SK-N-SH (cell line): ENCODE results near the gene CNTNAP5. TPM values are rescaled to one million over a fixed set of nuclear protein-coding genes. Genes with fewer than 3 reads are reported as not detected.

Experiments used
- CTCF ChIA-PET: fragments of 300-600, 350-600 bp; formaldehyde crosslinking; extraction: SDS; loops from one replicate; lab custom pipeline; 2021; lab: Yijun Ruan, JAX
- POLR2A ChIA-PET: fragments of 350-600 bp; sonication (Branson Sonifier 250); formaldehyde crosslinking; extraction: SDS; loops from one replicate; lab custom pipeline; 2020; ENCODE audit warnings: antibody characterized with exemption, inconsistent platforms; lab: Yijun Ruan, JAX
- DNase-seq: peaks from one replicate; pipeline ENCODE4 v3.0.0; 2012
- H2AFZ ChIP-seq: fragments of 200-600 bp; sonication (generic); 2 replicates; pipeline ENCODE4 v1.8.1; 2016; ENCODE audit warnings: antibody characterized with exemption, mild to moderate bottlenecking, low read depth
- H3F3A ChIP-seq: fragments of 200-600 bp; sonication (generic); replicated peaks from 2 replicates; pipeline ENCODE3; 2016; ENCODE audit warnings: antibody characterized with exemption, mild to moderate bottlenecking; ENCODE audit not compliant: insufficient read depth
- H3K27ac ChIP-seq, 2 experiments: fragments of 200-500 bp in 1 of 2; fragments of 200-600 bp in 1 of 2; sonication (Bioruptor generic) in 1 of 2; sonication (generic), shearing (Covaris generic) in 1 of 2; 2 replicates each; pipeline versions ENCODE4 v1.5.1 to v1.6.1; 2014 to 2016; ENCODE audit warnings: low read depth in 2 of 2, inconsistent platforms in 1 of 2, low read length in 1 of 2, mild to moderate bottlenecking in 1 of 2, mixed read lengths in 1 of 2
- H3K27me3 ChIP-seq: fragments of 200-600 bp; sonication (generic), shearing (Covaris generic); 2 replicates; pipeline ENCODE4 v1.6.1; 2016; ENCODE audit warnings: mixed run types; ENCODE audit not compliant: insufficient read depth
- H3K36me3 ChIP-seq, 2 experiments: fragments of 200-500 bp in 1 of 2; fragments of 200-600 bp in 1 of 2; sonication (Bioruptor generic) in 1 of 2; sonication (generic) in 1 of 2; replicated peaks in 1 of 2; 2 replicates each; pipeline versions ENCODE3 to v1.5.1; 2014 to 2016; ENCODE audit warnings: low read length in 1 of 2, mild to moderate bottlenecking in 1 of 2; ENCODE audit not compliant: insufficient read depth in 2 of 2, control insufficient read depth in 1 of 2
- H3K4me1 ChIP-seq, 2 experiments: fragments of 200-500 bp in 1 of 2; fragments of 200-600 bp in 1 of 2; sonication (Bioruptor generic) in 1 of 2; sonication (generic), shearing (Covaris generic) in 1 of 2; 2 replicates each; pipeline versions ENCODE4 v1.5.1 to v1.6.1; 2014 to 2016; ENCODE audit warnings: low read depth in 1 of 2, low read length in 1 of 2, mixed run types in 1 of 2; ENCODE audit not compliant: insufficient read depth in 2 of 2, control insufficient read depth in 1 of 2
- H3K4me2 ChIP-seq: fragments of 200-600 bp; sonication (generic), shearing (Covaris generic); 2 replicates; pipeline ENCODE4 v1.6.1; 2017; ENCODE audit warnings: mixed run types
- H3K4me3 ChIP-seq, 2 experiments: fragments of 200-500 bp in 1 of 2; fragments of 200-600 bp in 1 of 2; sonication (Bioruptor generic) in 1 of 2; sonication (generic), shearing (Covaris generic) in 1 of 2; 2 replicates each; pipeline versions ENCODE4 v1.5.1 to v1.8.1; 2014 to 2016; ENCODE audit warnings: low read depth in 2 of 2, inconsistent platforms in 1 of 2, low read length in 1 of 2, mild to moderate bottlenecking in 1 of 2, mixed read lengths in 1 of 2, moderate library complexity in 1 of 2
- H3K79me2 ChIP-seq: fragments of 200-600 bp; sonication (generic); 2 replicates; pipeline ENCODE4 v1.8.1; 2017; ENCODE audit warnings: mild to moderate bottlenecking; ENCODE audit not compliant: insufficient read depth
- H3K9ac ChIP-seq: fragments of 200-600 bp; sonication (generic); 2 replicates; pipeline ENCODE4 v1.6.1; 2017; ENCODE audit warnings: mixed run types
- H3K9me2 ChIP-seq: fragments of 200-600 bp; sonication (generic); 2 replicates; pipeline ENCODE4 v1.6.1; 2017; ENCODE audit warnings: mixed run types
- H3K9me3 ChIP-seq: fragments of 200-600 bp; sonication (generic); 2 replicates; pipeline ENCODE4 v1.6.1; 2017; ENCODE audit warnings: mixed run types, mild to moderate bottlenecking, moderate library complexity
- H4K20me1 ChIP-seq: fragments of 200-600 bp; sonication (generic); 2 replicates; pipeline ENCODE4 v1.6.1; 2017; ENCODE audit warnings: mild to moderate bottlenecking, mixed run types; ENCODE audit not compliant: insufficient read depth
- CHD2 ChIP-seq: fragments of 150-350 bp; IDR thresholded peaks from 2 replicates; pipeline ENCODE4 v1.6.1; 2018; ENCODE audit warnings: low read length; ENCODE audit not compliant: partially characterized antibody
- ELF1 ChIP-seq: IDR thresholded peaks from 2 replicates; pipeline ENCODE4 v1.4.0; 2012
- EP300 ChIP-seq, 2 experiments: IDR thresholded peaks; 2 replicates each; pipeline versions ENCODE4 v1.4.0 to v1.6.1; 2012; ENCODE audit warnings: borderline replicate concordance in 1 of 2, low read depth in 1 of 2, low read length in 1 of 2
- FOSL2 ChIP-seq: IDR thresholded peaks from 2 replicates; pipeline ENCODE4 v1.4.0; 2012; ENCODE audit warnings: low read depth, mild to moderate bottlenecking, moderate library complexity, borderline replicate concordance
- FOXJ3 ChIP-seq: sonication (generic); formaldehyde crosslinking; IDR thresholded peaks from 2 replicates; pipeline ENCODE4 v1.5.1; 2020; ENCODE audit warnings: mild to moderate bottlenecking, missing genetic modification reagents
- GATA2 ChIP-seq: sonication (generic); formaldehyde crosslinking; IDR thresholded peaks from 2 replicates; pipeline ENCODE4 v1.5.0; 2020; ENCODE audit warnings: mild to moderate bottlenecking, missing genetic modification reagents
- JUND ChIP-seq: IDR thresholded peaks from 2 replicates; pipeline ENCODE4 v1.4.0; 2012
- MEF2A ChIP-seq: IDR thresholded peaks from 2 replicates; pipeline ENCODE4 v1.4.0; 2012; ENCODE audit warnings: low read depth, borderline replicate concordance
- MXI1 ChIP-seq: IDR thresholded peaks from 2 replicates; pipeline ENCODE4 v1.6.1; 2012; ENCODE audit warnings: mild to moderate bottlenecking, low read depth, low read length, improper control_type of control experiment
- PBX3 ChIP-seq: IDR thresholded peaks from 2 replicates; pipeline ENCODE4; 2012
- RAD21 ChIP-seq: IDR thresholded peaks from 2 replicates; pipeline ENCODE4 v1.6.1; 2012; ENCODE audit warnings: mild to moderate bottlenecking, low read length
- RXRA ChIP-seq: IDR thresholded peaks from 2 replicates; pipeline ENCODE4 v1.4.0; 2012; ENCODE audit warnings: low read depth, mild to moderate bottlenecking, borderline replicate concordance
- SIN3A ChIP-seq: IDR thresholded peaks from 2 replicates; pipeline ENCODE4 v1.6.1; 2012; ENCODE audit warnings: low read depth, mild to moderate bottlenecking, low read length, moderate library complexity, borderline replicate concordance
- SMC3 ChIP-seq: IDR thresholded peaks from 2 replicates; pipeline ENCODE4 v1.6.1; 2012; ENCODE audit warnings: low read depth, low read length, improper control_type of control experiment
- TCF12 ChIP-seq: IDR thresholded peaks from 2 replicates; pipeline ENCODE4 v1.4.0; 2012
- TEAD4 ChIP-seq: IDR thresholded peaks from 2 replicates; pipeline ENCODE4 v1.4.0; 2012; ENCODE audit warnings: mild to moderate bottlenecking, borderline replicate concordance; ENCODE audit not compliant: insufficient read depth
- USF2 ChIP-seq: fragments of 150-350 bp; IDR thresholded peaks from 2 replicates; pipeline ENCODE4 v1.6.1; 2017; ENCODE audit warnings: antibody characterized with exemption, low read length, low read depth, borderline replicate concordance
- YY1 ChIP-seq: IDR thresholded peaks from 2 replicates; pipeline ENCODE4 v1.4.0; 2012; ENCODE audit warnings: low read depth, mild to moderate bottlenecking
- ZBTB33 ChIP-seq: IDR thresholded peaks from 2 replicates; pipeline ENCODE4 v1.4.0; 2012; ENCODE audit warnings: low read depth, borderline replicate concordance
- WGBS: methylation state at CpG from one replicate; pipeline ENCODE4 v1.1.6; 2017; ENCODE audit warnings: low lambda C conversion rate; 5-methylcytosine and 5-hydroxymethylcytosine counted together
- polyA plus RNA-seq, 3 experiments: library from polyadenylated mRNA; depleted of rRNA; stranded (reverse); fragments of >200 nt; gene quantifications; 2 replicates each; pipeline ENCODE4 v1.2.3, GENCODE V29; 2012
- TF ChIP-seq, protein P1 (sequence below): IDR thresholded peaks from 2 replicates; pipeline ENCODE4 v1.4.0; 2012; ENCODE audit warnings: low read depth, borderline replicate concordance
- TF ChIP-seq, protein P2 (sequence below): fragments of 150-350 bp; IDR thresholded peaks from 2 replicates; pipeline ENCODE4 v1.6.1; 2016; ENCODE audit warnings: mild to moderate bottlenecking, low read depth, low read length

Gene CNTNAP5
- polyA plus RNA-seq, 1 of the 3 experiments (the other 2 are of a cell fraction), result 0.08 TPM

DNA sequence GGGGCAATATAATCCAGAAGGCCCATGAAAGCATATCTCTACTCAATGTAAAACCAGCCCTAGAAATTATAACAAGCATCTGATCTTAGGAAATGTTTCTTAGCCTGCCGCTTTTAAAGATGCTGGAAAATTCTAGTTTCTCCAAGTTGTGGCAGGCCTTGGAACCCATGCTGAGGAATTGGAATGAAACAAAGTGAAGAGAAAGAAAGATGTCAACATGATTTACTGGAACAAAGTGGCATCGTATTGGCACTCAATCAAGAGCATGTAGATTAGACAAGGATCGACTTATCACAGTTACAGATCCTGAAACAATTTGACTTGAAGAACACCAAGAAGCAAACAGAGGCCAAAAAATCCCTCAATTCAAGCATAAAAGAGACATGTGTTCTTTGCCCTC is 28.7 kb downstream of the CNTNAP5 start:
- DNase-seq, result no peak
- ChIA-PET POLR2A (no interaction called here), CTCF (no interaction called here)
- H3F3A ChIP-seq, result no peaks in the 10 kb centered on the region
- H3K9me3 ChIP-seq, result no peaks in the 10 kb centered on the region
- H4K20me1 ChIP-seq, result no peaks in the 10 kb centered on the region
- no peak overlapping the region for H3K27ac ChIP-seq
- no peaks in the 10 kb centered on the region for H3K27me3 ChIP-seq
- no peaks in the 10 kb centered on the region for H3K36me3 ChIP-seq
- H2AFZ ChIP-seq, result no peak overlapping the region
- no peak overlapping the region for H3K4me2 ChIP-seq
- no peaks in the 10 kb centered on the region; the same call in 1 of the 2 replicates for H3K79me2 ChIP-seq
- 37% methylated on average over 3 of the region's 3 CpGs for WGBS
- no peak overlapping the region for H3K4me3 ChIP-seq
- no peak overlapping the region for H3K9ac ChIP-seq
- no peaks in the 10 kb centered on the region for H3K9me2 ChIP-seq
- peaks cover 0 to 4% of the 10 kb centered on the region in 2 experiments; a peak in 1 of 4 replicates for H3K4me1 ChIP-seq
- TF ChIP-seq, protein P1, sequence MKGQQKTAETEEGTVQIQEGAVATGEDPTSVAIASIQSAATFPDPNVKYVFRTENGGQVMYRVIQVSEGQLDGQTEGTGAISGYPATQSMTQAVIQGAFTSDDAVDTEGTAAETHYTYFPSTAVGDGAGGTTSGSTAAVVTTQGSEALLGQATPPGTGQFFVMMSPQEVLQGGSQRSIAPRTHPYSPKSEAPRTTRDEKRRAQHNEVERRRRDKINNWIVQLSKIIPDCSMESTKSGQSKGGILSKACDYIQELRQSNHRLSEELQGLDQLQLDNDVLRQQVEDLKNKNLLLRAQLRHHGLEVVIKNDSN, result no peak
- TF ChIP-seq TEAD4 (no peak), TCF12 (no peak), ELF1 (no peak), ZBTB33 (no peak), GATA2 (CRISPR knock-in tag) (no peak), JUND (no peak), SIN3A (no peak), FOXJ3 (CRISPR knock-in tag) (no peak), PBX3 (no peak), MXI1 (no peak)
- TF ChIP-seq, protein P2, sequence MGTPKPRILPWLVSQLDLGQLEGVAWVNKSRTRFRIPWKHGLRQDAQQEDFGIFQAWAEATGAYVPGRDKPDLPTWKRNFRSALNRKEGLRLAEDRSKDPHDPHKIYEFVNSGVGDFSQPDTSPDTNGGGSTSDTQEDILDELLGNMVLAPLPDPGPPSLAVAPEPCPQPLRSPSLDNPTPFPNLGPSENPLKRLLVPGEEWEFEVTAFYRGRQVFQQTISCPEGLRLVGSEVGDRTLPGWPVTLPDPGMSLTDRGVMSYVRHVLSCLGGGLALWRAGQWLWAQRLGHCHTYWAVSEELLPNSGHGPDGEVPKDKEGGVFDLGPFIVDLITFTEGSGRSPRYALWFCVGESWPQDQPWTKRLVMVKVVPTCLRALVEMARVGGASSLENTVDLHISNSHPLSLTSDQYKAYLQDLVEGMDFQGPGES, result no peak

- Histone ChIP-seq H3F3A (no peaks in the 10 kb centered on the region), H4K20me1 (no peaks in the 10 kb centered on the region), H3K4me3 (no peak overlapping the region), H3K4me1 (no peaks in the 10 kb centered on the region), H3K4me2 (no peak overlapping the region), H3K9ac (no peak overlapping the region), H3K79me2 (no peaks in the 10 kb centered on the region), H2AFZ (no peak overlapping the region), H3K27ac (no peak overlapping the region), H3K9me2 (no peaks in the 10 kb centered on the region), H3K36me3 (no peaks in the 10 kb centered on the region), H3K27me3 (no peaks in the 10 kb centered on the region), H3K9me3 (no peaks in the 10 kb centered on the region)
- ChIA-PET POLR2A (no interaction called here), CTCF (no interaction called here)
- WGBS, result 29% methylated on average over 2 of the region's 2 CpGs
- DNase-seq, result no peak
- TF ChIP-seq USF2, result no peak
- TF ChIP-seq RAD21, result no peak
- TF ChIP-seq ELF1, result no peak
- TF ChIP-seq MEF2A, result no peak
- no peak for TF ChIP-seq RXRA
- TF ChIP-seq SMC3, result no peak
- TF ChIP-seq EP300 (IDR thresholded peaks at IDR 0.05; ENCODE audit: borderline replicate concordance in 1 of 2, low read depth in 1 of 2, low read length in 1 of 2), result no peak
- no peak for TF ChIP-seq YY1
- no peak for TF ChIP-seq FOSL2
- TF ChIP-seq CHD2, result no peak
Observed at GRCh38 chr2:124063596-124063995, 38.5 kb downstream of the CNTNAP5 start.
